GM08714 (cell line): ENCODE measurements around the gene DCDC2.
"Not testable (repeated sequence)": the region's sequence is repeated elsewhere in the genome, so short reads cannot be mapped to it uniquely, and the experiment has no call there.

ENCODE experiments used
- H3K4me3 ChIP-seq: fragments of 200-500 bp; sonication (Bioruptor generic); 2 replicates; pipeline ENCODE4 v1.5.1; 2014; ENCODE audit warnings: mild to moderate bottlenecking, low read length, inconsistent platforms
- ZNF274 ChIP-seq: IDR thresholded peaks from 2 replicates; pipeline ENCODE4 v1.6.1; 2012; ENCODE audit warnings: mild to moderate bottlenecking, low read depth, low read length

Gene DCDC2

GRCh38 chr6:24357336-24358218, at the start of gene DCDC2:
Gene DCDC2 (minus strand): TSS chr6:24358059. CDS start chr6:24357750, 309 bp downstream.
- no peak for TF ChIP-seq ZNF274
- peak within 1 kb of the TSS; percentile 38 for H3K4me3 ChIP-seq

- no peak overlapping the region for H3K4me3 ChIP-seq
- TF ChIP-seq ZNF274: no peak
Observed at GRCh38 chr6:24405262-24405661, 47.4 kb upstream of the DCDC2 start.

- TF ChIP-seq ZNF274: no peak
Observed at GRCh38 chr6:24403501-24403824, 45.6 kb upstream of the DCDC2 start.

GRCh38 chr6:24402697-24403500, 45.0 kb upstream of the DCDC2 start, which contains the start of gene MRS2:
Gene MRS2 (plus strand): TSS chr6:24402936. CDS start chr6:24403047, 111 bp downstream.
- no peak for TF ChIP-seq ZNF274
- peak within 1 kb of the TSS; percentile 64 for H3K4me3 ChIP-seq

More at GRCh38 chr6:24403501-24403824, 45.6 kb upstream of the DCDC2 start:
- H3K4me3 ChIP-seq: peak overlapping the region; percentile 64

- TF ChIP-seq ZNF274: no peak
- H3K4me3 ChIP-seq: no peak overlapping the region
Observed at GRCh38 chr6:24401458-24401857, 43.6 kb upstream of the DCDC2 start.

GRCh38 chr6:24400045-24401039, 42.5 kb upstream of the DCDC2 start:
- H3K4me3 ChIP-seq: not testable (repeated sequence)

- no peak overlapping the region for H3K4me3 ChIP-seq
- no peak for TF ChIP-seq ZNF274
Observed at GRCh38 chr6:24397631-24398030, 39.8 kb upstream of the DCDC2 start.

- no peak for TF ChIP-seq ZNF274
- H3K4me3 ChIP-seq: no peak overlapping the region
Observed at GRCh38 chr6:24396824-24397223, 39.0 kb upstream of the DCDC2 start.

GRCh38 chr6:24394780-24395437, 37.0 kb upstream of the DCDC2 start:
- no peak overlapping the region for H3K4me3 ChIP-seq
- no peak for TF ChIP-seq ZNF274

GRCh38 chr6:24394061-24394779, 36.4 kb upstream of the DCDC2 start:
- TF ChIP-seq ZNF274: no peak
- H3K4me3 ChIP-seq: no peak overlapping the region

- no peak for TF ChIP-seq ZNF274
- no peak overlapping the region for H3K4me3 ChIP-seq
Observed at GRCh38 chr6:24391756-24392405, 34.0 kb upstream of the DCDC2 start.

GRCh38 chr6:24391208-24391607, 33.3 kb upstream of the DCDC2 start:
- no peak for TF ChIP-seq ZNF274

GRCh38 chr6:24387818-24388217, 30.0 kb upstream of the DCDC2 start:
- no peak for TF ChIP-seq ZNF274
- no peak overlapping the region for H3K4me3 ChIP-seq

More at GRCh38 chr6:24391208-24391607, 33.3 kb upstream of the DCDC2 start:
- no peak overlapping the region for H3K4me3 ChIP-seq
